Gastrocnemius medialis (tissue), 4 donors: Measurements from ENCODE around the gene UMPS.

Experiments
- POLR2A ChIP-seq, 2 donors: fragments of 450-650 bp; IDR thresholded peaks; one replicate each; pipeline ENCODE4 v1.6.1; 2017; ENCODE audit warnings: antibody characterized with exemption in 2 of 2, mild to moderate bottlenecking in 2 of 2, moderate library complexity in 2 of 2
- TF ChIP-seq, protein P1 (sequence below), 5 experiments: fragments of 450-650 bp in 3 of 5; fragments of 200-600 bp in 2 of 5; sonication (generic) in 2 of 5; IDR thresholded peaks in 4 of 5; conservative IDR thresholded peaks in 1 of 5; 1 replicate in 4 of 5; 2 replicates in 1 of 5; pipeline ENCODE4 v1.5.1; 2016 to 2019; ENCODE audit warnings: antibody characterized with exemption in 5 of 5, mild to moderate bottlenecking in 3 of 5, moderate library complexity in 3 of 5

DNA sequence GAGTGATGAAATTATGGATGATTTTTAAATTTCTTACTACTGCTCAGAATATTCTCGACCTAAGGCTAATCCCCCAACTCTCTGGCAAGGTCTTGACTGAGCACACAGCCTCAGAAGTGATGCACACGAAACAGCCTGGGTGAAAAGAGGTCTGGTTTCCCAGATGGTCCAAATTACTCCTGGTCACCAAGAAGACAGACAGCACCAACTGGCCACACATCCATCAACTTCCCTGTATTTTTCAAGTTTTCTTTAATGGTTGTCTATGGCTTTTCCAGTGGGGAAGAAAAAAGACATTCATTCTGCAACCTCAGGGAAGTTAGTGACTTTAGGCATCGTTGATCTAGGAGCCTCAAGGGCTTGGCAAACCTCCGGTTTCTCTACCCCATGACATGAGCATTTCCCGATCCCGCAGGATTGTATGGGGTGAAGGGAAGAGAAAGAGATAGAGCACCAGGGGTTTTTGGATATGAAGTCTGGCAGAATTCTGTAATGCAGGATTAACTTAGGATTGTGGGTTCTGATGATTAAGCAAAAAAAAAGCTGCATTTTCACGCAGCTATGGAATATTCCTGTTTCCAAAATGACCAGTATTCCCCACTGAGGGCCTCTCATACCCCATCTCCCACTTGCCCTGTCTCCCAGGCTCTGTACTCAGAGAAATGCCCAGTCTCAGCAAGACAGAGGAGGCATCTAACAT, 62.2 kb downstream of the UMPS start:
- TF ChIP-seq POLR2A (IDR thresholded peaks at IDR 0.05), result no peak
- TF ChIP-seq, protein P1, sequence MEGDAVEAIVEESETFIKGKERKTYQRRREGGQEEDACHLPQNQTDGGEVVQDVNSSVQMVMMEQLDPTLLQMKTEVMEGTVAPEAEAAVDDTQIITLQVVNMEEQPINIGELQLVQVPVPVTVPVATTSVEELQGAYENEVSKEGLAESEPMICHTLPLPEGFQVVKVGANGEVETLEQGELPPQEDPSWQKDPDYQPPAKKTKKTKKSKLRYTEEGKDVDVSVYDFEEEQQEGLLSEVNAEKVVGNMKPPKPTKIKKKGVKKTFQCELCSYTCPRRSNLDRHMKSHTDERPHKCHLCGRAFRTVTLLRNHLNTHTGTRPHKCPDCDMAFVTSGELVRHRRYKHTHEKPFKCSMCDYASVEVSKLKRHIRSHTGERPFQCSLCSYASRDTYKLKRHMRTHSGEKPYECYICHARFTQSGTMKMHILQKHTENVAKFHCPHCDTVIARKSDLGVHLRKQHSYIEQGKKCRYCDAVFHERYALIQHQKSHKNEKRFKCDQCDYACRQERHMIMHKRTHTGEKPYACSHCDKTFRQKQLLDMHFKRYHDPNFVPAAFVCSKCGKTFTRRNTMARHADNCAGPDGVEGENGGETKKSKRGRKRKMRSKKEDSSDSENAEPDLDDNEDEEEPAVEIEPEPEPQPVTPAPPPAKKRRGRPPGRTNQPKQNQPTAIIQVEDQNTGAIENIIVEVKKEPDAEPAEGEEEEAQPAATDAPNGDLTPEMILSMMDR (IDR thresholded peaks at IDR 0.05 in 4 of 5, conservative IDR thresholded peaks at IDR 0.05 in 1 of 5), result no peak
